Mucosa of descending colon (tissue), 3 donors: ENCODE data around the gene OR1L4. TPM values are rescaled to one million over a fixed set of nuclear protein-coding genes. Genes with fewer than 3 reads are reported as not detected.

Experiments
- ATAC-seq: fragments of 200-7000 bp; cut with Tn5 transposase; one replicate; pipeline ENCODE4 v1.9.1; 2020; ENCODE audit warnings: mild to moderate bottlenecking, moderate library complexity
- DNase-seq, 3 donors: peaks; one replicate each; pipeline ENCODE4 v3.0.0-alpha.2; 2020
- H3K36me3 ChIP-seq: fragments of 200-600 bp; one replicate; pipeline ENCODE4 v1.8.0; 2021; ENCODE audit warnings: low read depth, mild to moderate bottlenecking
- H3K4me1 ChIP-seq: fragments of 200-600 bp; one replicate; pipeline ENCODE4 v1.8.0; 2021; ENCODE audit warnings: low read depth, mild to moderate bottlenecking
- H3K4me3 ChIP-seq: fragments of 200-600 bp; one replicate; pipeline ENCODE4 v1.8.0; 2021; ENCODE audit warnings: mild to moderate bottlenecking
- H3K9me3 ChIP-seq: fragments of 200-600 bp; one replicate; pipeline ENCODE4 v1.8.0; 2021; ENCODE audit warnings: mild to moderate bottlenecking
- CTCF ChIP-seq: fragments of 200-600 bp; IDR thresholded peaks from one replicate; pipeline ENCODE4 v1.8.0; 2022; ENCODE audit warnings: antibody characterized with exemption, mild to moderate bottlenecking
- intact Hi-C, 2 donors: fragments of 100-400 bp; cut with DNase I in 1 of 2; cut with micrococcal nuclease in 1 of 2; formaldehyde crosslinking; loops; one replicate each; pipeline versions ENCODE4 v1.11.0 to v1.11.1; 2022; cut with DNase I, micrococcal nuclease
- long read RNA-seq, 2 donors: library from polyadenylated mRNA; unstranded; transcript quantifications; one replicate each; pipeline ENCODE4 v2.0.0, GENCODE V29; 2019 to 2021
- total RNA-seq, 3 donors: library from RNA; stranded (reverse); fragmentation: NEBNext Ultra II Directional in 2 of 3; extraction: Animal tissue kit (Norgen Biotek cat#: 25700) in 2 of 3; gene quantifications; one replicate each; pipeline versions ENCODE4 v1.2.1 to v1.2.4, GENCODE V29; 2021 to 2023
- donor health status: DM: no; HTN: no; CAD: no; lungs with moderate emphysema.
- donor health status: DM: no; HTN: no; CAD: no.
- donor health status: DM: no; HTN: yes; CAD: no.

Gene OR1L4, protein sequence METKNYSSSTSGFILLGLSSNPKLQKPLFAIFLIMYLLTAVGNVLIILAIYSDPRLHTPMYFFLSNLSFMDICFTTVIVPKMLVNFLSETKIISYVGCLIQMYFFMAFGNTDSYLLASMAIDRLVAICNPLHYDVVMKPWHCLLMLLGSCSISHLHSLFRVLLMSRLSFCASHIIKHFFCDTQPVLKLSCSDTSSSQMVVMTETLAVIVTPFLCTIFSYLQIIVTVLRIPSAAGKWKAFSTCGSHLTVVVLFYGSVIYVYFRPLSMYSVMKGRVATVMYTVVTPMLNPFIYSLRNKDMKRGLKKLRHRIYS
- total RNA-seq, result not detected
- long read RNA-seq, donor 1, result 0 reads
- long read RNA-seq, donor 2, result 0 reads

DNA sequence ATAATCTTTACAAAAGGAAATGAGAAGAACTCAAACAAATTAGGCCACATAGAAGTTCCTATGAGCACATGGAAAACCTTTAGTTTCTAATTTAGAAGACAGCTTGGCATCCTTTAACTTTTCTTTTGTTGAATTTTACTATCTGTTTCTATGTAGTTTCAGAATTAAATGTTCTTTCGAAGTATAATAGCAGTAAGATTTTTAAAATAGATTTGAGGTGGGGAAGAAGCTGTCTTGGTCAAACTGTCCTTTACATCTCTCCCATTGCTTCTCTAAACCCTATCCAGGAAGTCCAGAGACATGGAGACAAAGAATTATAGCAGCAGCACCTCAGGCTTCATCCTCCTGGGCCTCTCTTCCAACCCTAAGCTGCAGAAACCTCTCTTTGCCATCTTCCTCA is at the start of gene OR1L4:
Gene OR1L4, plus strand, starts transcription at position 301 of the 400 bp plus-strand sequence. Its CDS starts 0 bp downstream, at position 301.
- H3K9me3 ChIP-seq, result peaks cover 51% of the 10 kb centered on the region
- no peak within 1 kb of the TSS for H3K4me3 ChIP-seq
- intact Hi-C loops, result no loop called here
- DNase-seq (no peak), ATAC-seq (no peak)
- H3K36me3 ChIP-seq, result no peaks in the 10 kb centered on the region
- no peaks in the 10 kb centered on the region for H3K4me1 ChIP-seq
- TF ChIP-seq CTCF, result no peak

- no peak for TF ChIP-seq CTCF
- H3K9me3 ChIP-seq, result peaks cover 11% of the 10 kb centered on the region
- no peak for ATAC-seq
- intact Hi-C loops, result no loop called here
- no peak for DNase-seq
- H3K36me3 ChIP-seq, result no peaks in the 10 kb centered on the region
- H3K4me1 ChIP-seq, result no peaks in the 10 kb centered on the region
- H3K4me3 ChIP-seq, result no peak overlapping the region
Observed at GRCh38 chr9:122684851-122685250, 38.9 kb upstream of the OR1L4 start.

- intact Hi-C loops, result no loop called here
- Histone ChIP-seq H3K9me3 (no peaks in the 10 kb centered on the region), H3K4me1 (no peaks in the 10 kb centered on the region), H3K4me3 (no peak overlapping the region), H3K36me3 (no peaks in the 10 kb centered on the region)
- no peak for TF ChIP-seq CTCF
- DNase-seq, result no peak
- ATAC-seq, result no peak
Observed at GRCh38 chr9:122695696-122696095, 28.1 kb upstream of the OR1L4 start.

GRCh38 chr9:122718038-122718437 is 5.8 kb upstream of the OR1L4 start:
- Histone ChIP-seq H3K4me3 (no peak overlapping the region), H3K36me3 (no peaks in the 10 kb centered on the region), H3K9me3 (peaks cover 2% of the 10 kb centered on the region), H3K4me1 (no peaks in the 10 kb centered on the region)
- DNase-seq (no peak), ATAC-seq (no peak)
- no peak for TF ChIP-seq CTCF
- intact Hi-C loops, result no loop called here

- intact Hi-C loops, result no loop called here
- ATAC-seq (no peak), DNase-seq (no peak)
- Histone ChIP-seq H3K9me3 (peaks cover 11% of the 10 kb centered on the region), H3K4me1 (no peaks in the 10 kb centered on the region), H3K36me3 (no peaks in the 10 kb centered on the region), H3K4me3 (no peak overlapping the region)
- no peak for TF ChIP-seq CTCF
Observed at GRCh38 chr9:122719218-122719617, 4.6 kb upstream of the OR1L4 start.
